ENCODE data around the gene ST6GAL1.
A peak's percentile ranks its signal among the peaks of the same experiment; 100 is the strongest.

DNA sequence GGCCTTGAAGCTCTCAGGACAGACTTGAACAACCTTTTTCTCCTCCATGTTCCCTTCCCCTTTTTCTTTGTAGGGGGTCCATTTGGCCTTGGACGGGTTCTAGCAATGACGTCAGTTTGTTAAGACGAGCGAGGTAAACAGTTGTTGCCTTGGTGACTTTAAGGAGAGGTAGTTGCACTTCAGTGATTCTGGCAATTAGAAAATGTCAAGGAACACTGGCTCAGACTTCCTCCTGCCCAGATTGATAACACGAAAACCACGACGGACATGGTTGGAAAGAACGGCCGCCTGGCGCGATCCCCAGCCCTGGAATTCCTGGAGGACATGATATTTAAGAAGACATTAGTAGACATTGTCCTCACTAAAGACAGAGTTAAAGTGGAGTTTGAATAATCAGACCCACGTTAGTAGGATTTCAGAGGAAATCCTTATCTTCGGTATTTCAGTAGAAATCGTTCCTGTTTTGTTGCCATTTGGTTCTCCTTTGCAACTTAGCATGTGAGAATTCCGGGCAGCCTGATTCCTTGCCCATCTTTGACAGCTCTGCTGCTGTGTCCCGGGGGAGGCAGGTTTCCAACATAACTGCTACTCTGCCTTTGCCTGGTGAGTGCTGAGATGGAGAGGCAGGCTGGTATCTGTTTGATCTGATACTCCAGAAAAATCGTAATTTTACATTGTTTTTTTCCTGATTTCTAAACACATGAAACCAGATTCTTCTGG lies 87.3 kb downstream of the ST6GAL1 start:
- TF ChIP-seq, protein P1, sequence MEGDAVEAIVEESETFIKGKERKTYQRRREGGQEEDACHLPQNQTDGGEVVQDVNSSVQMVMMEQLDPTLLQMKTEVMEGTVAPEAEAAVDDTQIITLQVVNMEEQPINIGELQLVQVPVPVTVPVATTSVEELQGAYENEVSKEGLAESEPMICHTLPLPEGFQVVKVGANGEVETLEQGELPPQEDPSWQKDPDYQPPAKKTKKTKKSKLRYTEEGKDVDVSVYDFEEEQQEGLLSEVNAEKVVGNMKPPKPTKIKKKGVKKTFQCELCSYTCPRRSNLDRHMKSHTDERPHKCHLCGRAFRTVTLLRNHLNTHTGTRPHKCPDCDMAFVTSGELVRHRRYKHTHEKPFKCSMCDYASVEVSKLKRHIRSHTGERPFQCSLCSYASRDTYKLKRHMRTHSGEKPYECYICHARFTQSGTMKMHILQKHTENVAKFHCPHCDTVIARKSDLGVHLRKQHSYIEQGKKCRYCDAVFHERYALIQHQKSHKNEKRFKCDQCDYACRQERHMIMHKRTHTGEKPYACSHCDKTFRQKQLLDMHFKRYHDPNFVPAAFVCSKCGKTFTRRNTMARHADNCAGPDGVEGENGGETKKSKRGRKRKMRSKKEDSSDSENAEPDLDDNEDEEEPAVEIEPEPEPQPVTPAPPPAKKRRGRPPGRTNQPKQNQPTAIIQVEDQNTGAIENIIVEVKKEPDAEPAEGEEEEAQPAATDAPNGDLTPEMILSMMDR (IDR thresholded peaks at IDR 0.05), result no peak
- peak in 1 of 2 donors; percentile 26 for TF ChIP-seq POLR2A (IDR thresholded peaks at IDR 0.05)
